Prostate gland (tissue), 2 donors: Measurements from ENCODE around the gene MCM3AP. TPM values are rescaled to one million over a fixed set of nuclear protein-coding genes. Genes with fewer than 3 reads are reported as not detected.

Experiments used
- DNase-seq: peaks from one replicate; pipeline ENCODE4 v3.0.0-alpha.2; 2019; ENCODE audit warnings: low spot score
- H3K27ac ChIP-seq, 2 donors: fragments of 200-600 bp; sonication (generic); 2 replicates each; pipeline ENCODE4 v1.5.1; 2017 to 2019
- H3K27me3 ChIP-seq: fragments of 200-600 bp; sonication (generic); replicated peaks from 2 replicates; pipeline ENCODE4 v1.5.1; 2019; ENCODE audit not compliant: insufficient read depth
- H3K36me3 ChIP-seq, 2 donors: fragments of 200-600 bp; sonication (generic); 1 replicate in 1 of 2; 2 replicates in 1 of 2; pipeline versions ENCODE4 v1.5.1 to v1.8.1; 2017 to 2019
- H3K4me1 ChIP-seq: fragments of 200-600 bp; sonication (generic); replicated peaks from 2 replicates; pipeline ENCODE4 v1.5.1; 2019
- H3K4me3 ChIP-seq, 2 donors: fragments of 200-600 bp; sonication (generic); 2 replicates each; pipeline ENCODE4 v1.5.1; 2017 to 2019
- H3K9me3 ChIP-seq: fragments of 200-600 bp; sonication (generic); 2 replicates; pipeline ENCODE4 v1.5.1; 2017
- POLR2A ChIP-seq: fragments of 450-650 bp; IDR thresholded peaks from one replicate; pipeline ENCODE4 v1.6.1; 2016; ENCODE audit warnings: antibody characterized with exemption, mild to moderate bottlenecking
- POLR2AphosphoS5 ChIP-seq: sonication (generic); formaldehyde crosslinking; IDR thresholded peaks from one replicate; pipeline ENCODE4 v1.6.1; 2017; ENCODE audit warnings: antibody characterized with exemption
- WGBS: methylation state at CpG from one replicate; pipeline ENCODE4 v1.1.5; 2018; 5-methylcytosine and 5-hydroxymethylcytosine counted together
- intact Hi-C: fragments of 100-400 bp; cut with DNase I; formaldehyde crosslinking; loops from one replicate; pipeline ENCODE4 v1.14.2; 2022
- total RNA-seq, 2 donors: library from RNA; depleted of rRNA; stranded (reverse); fragments of >200 nt; gene quantifications; one replicate each; pipeline ENCODE4 v1.1.0, GENCODE V29; 2016
- TF ChIP-seq, protein P1 (sequence below), 4 experiments: fragments of 200-600 bp in 2 of 4; fragments of 450-650 bp in 2 of 4; sonication (generic) in 2 of 4; IDR thresholded peaks; 1 replicate in 3 of 4; 2 replicates in 1 of 4; pipeline ENCODE4 v1.5.1; 2016 to 2019; ENCODE audit warnings: antibody characterized with exemption in 4 of 4, mild to moderate bottlenecking in 2 of 4, moderate library complexity in 2 of 4

Gene MCM3AP
- total RNA-seq, 2 donors from 2014 or later: 107 to 120 TPM

DNA sequence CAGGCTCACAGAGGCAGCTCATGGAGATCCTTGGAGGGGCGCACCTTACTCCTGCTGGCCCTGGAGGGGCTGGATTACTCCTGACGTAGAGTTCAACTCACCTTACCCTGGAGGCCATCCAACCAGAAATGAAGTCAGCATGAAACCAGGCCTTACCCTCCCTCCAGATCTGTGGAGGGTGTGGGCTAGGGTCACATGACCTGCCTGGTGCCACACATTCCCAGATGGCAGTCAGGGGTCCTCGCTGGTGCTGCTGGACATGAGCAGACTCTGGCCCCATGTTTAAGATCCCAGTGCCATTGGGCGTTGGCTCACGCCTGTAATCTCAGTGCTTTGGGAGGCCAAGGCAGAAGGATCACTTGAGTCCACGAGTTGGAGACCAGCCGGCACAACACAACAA is 33.8 kb upstream of the MCM3AP start:
- no peak overlapping the region for H3K27ac ChIP-seq
- no peaks in the 10 kb centered on the region for H3K36me3 ChIP-seq
- peaks cover 12% of the 10 kb centered on the region for H3K4me1 ChIP-seq
- no peaks in the 10 kb centered on the region for H3K9me3 ChIP-seq
- TF ChIP-seq POLR2A (no peak), POLR2AphosphoS5 (no peak)
- TF ChIP-seq, protein P1, sequence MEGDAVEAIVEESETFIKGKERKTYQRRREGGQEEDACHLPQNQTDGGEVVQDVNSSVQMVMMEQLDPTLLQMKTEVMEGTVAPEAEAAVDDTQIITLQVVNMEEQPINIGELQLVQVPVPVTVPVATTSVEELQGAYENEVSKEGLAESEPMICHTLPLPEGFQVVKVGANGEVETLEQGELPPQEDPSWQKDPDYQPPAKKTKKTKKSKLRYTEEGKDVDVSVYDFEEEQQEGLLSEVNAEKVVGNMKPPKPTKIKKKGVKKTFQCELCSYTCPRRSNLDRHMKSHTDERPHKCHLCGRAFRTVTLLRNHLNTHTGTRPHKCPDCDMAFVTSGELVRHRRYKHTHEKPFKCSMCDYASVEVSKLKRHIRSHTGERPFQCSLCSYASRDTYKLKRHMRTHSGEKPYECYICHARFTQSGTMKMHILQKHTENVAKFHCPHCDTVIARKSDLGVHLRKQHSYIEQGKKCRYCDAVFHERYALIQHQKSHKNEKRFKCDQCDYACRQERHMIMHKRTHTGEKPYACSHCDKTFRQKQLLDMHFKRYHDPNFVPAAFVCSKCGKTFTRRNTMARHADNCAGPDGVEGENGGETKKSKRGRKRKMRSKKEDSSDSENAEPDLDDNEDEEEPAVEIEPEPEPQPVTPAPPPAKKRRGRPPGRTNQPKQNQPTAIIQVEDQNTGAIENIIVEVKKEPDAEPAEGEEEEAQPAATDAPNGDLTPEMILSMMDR (IDR thresholded peaks at IDR 0.05): no peak
- no peaks in the 10 kb centered on the region for H3K27me3 ChIP-seq
- no peak for DNase-seq
- intact Hi-C loops: no loop called here
- WGBS: 92% methylated on average over 7 of the region's 7 CpGs
- H3K4me3 ChIP-seq: no peak overlapping the region

DNA sequence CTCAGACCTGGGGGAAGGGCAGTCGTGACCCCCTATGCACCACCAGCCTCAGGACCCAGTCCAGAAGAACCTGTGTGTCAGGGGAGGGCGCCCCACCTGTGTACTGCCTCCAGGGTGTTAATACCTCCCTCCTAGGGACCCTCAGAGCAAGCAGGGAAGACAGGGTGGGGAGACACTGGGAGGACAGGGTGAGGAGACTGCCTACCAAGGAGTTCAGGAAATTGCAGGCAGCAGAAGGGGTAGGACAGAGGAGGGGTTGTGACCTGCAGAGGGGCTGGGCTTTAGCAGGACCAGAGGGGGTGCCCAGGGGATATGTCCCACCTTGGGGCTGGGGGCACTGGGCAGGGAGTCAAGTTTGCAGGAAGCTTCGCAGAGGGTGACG is 33.0 kb upstream of the MCM3AP start:
- DNase-seq: no peak
- Histone ChIP-seq H3K4me3 (no peak overlapping the region), H3K27ac (no peak overlapping the region), H3K9me3 (no peaks in the 10 kb centered on the region), H3K36me3 (no peaks in the 10 kb centered on the region), H3K27me3 (no peaks in the 10 kb centered on the region), H3K4me1 (peaks cover 12% of the 10 kb centered on the region)
- no peak for TF ChIP-seq POLR2AphosphoS5
- no peak for TF ChIP-seq POLR2A
- TF ChIP-seq, protein P1 (IDR thresholded peaks at IDR 0.05): no peak
- 87% methylated on average over 4 of the region's 4 CpGs for WGBS
- intact Hi-C loops: no loop called here

DNA sequence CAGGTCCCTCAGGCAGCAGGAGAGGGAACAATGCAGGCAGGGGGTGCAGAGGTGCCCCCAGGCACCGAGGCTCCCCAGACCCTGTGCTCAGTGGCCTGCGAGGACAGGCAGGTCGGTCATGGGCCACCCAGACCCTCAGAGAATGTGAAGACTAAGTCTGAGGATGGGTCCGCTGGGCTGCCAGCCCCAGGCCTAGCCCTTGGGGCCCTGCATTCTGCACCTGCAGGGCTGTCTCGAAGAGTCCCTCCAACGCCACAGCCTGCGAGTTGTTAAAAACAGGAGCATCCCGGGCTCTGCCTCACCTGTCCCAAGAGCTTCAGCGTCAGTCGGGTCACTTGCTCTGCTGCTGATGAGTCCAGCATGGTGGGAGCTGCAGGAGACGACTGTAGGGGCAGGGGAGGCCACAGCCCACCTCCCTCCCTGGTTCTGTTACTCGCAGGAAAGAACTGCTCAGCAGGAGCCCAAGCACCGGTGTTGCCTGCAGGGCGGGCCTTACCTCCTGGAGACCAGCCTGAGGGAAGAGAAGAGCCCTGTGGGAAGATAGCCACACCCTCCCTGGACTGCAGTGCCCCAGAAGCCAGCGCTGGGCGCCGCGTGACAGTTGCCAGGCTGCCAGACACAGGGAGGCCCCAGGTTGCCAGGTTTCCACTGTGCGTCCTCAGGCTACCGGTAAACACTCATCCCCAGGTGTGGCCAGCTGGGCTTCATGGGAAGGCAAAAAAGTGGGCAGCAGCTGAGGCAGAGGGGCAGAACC is 32.5 kb upstream of the MCM3AP start:
- TF ChIP-seq POLR2AphosphoS5: peak; percentile 22
- TF ChIP-seq, protein P1 (IDR thresholded peaks at IDR 0.05): no peak
- TF ChIP-seq POLR2A: no peak
- H3K27me3 ChIP-seq: no peaks in the 10 kb centered on the region
- H3K27ac ChIP-seq: no peak overlapping the region
- no peak for DNase-seq
- H3K9me3 ChIP-seq: no peaks in the 10 kb centered on the region
- no peak overlapping the region for H3K4me3 ChIP-seq
- no peaks in the 10 kb centered on the region for H3K36me3 ChIP-seq
- 61% methylated on average over 20 of the region's 20 CpGs for WGBS
- H3K4me1 ChIP-seq: peaks cover 9% of the 10 kb centered on the region
- intact Hi-C loops: no loop called here

DNA sequence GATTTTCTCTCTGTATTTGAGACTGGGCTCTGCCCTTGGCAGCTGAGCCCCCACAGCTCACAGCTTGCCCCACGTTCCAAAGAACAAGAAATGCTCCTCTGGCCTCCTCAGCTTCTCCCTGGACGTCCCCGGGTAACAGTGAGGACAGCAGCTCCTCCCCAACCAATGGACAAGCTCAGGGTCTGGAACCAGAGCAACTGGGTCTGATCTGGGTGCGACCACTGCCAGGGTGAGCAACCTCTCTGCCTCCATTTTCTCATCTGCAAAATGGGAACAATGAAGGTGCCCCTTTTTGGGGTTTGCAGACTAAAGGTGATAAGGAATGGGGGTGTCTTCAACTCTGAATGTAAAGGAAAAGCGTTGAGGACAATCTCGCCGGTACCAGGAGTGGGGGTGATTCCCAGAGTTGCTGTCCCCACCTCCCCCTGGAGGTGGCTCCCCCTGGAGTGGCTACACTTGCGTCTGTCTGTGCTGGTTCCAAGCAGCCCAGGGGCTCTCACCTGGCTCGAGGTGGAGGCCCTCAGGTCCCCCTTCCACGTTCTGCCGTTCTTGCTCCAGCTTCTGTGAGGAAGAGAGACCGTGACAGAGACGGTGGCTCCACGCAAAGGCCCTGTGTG is 31.4 kb upstream of the MCM3AP start:
- no peaks in the 10 kb centered on the region for H3K4me1 ChIP-seq
- 96% methylated on average over 14 of the region's 14 CpGs for WGBS
- intact Hi-C loops: no loop called here

More for the DNA sequence above, 31.4 kb upstream of the MCM3AP start:
- no peaks in the 10 kb centered on the region for H3K27me3 ChIP-seq
- no peak overlapping the region for H3K27ac ChIP-seq
- H3K36me3 ChIP-seq: no peaks in the 10 kb centered on the region
- H3K4me3 ChIP-seq: no peak overlapping the region
- DNase-seq: no peak
- H3K9me3 ChIP-seq: no peaks in the 10 kb centered on the region
- no peak for TF ChIP-seq POLR2AphosphoS5
- TF ChIP-seq, protein P1 (IDR thresholded peaks at IDR 0.05): no peak
